ENCODE measurements around the gene ARID5A. TPM values are rescaled to one million over a fixed set of nuclear protein-coding genes. Genes with fewer than 3 reads are reported as not detected.
A peak's percentile ranks its signal among the peaks of the same experiment; 100 is the strongest.
"Not testable (repeated sequence)": the region's sequence is repeated elsewhere in the genome, so short reads cannot be mapped to it uniquely, and the experiment has no call there.

The ARID5A gene, protein sequence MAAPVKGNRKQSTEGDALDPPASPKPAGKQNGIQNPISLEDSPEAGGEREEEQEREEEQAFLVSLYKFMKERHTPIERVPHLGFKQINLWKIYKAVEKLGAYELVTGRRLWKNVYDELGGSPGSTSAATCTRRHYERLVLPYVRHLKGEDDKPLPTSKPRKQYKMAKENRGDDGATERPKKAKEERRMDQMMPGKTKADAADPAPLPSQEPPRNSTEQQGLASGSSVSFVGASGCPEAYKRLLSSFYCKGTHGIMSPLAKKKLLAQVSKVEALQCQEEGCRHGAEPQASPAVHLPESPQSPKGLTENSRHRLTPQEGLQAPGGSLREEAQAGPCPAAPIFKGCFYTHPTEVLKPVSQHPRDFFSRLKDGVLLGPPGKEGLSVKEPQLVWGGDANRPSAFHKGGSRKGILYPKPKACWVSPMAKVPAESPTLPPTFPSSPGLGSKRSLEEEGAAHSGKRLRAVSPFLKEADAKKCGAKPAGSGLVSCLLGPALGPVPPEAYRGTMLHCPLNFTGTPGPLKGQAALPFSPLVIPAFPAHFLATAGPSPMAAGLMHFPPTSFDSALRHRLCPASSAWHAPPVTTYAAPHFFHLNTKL
- polyA plus RNA-seq (2013, experiment 1 of 2; ENCODE audit: insufficient read length): 10.0 TPM
- polyA plus RNA-seq (2013, experiment 2 of 2; ENCODE audit: insufficient read length): 11.0 TPM

DNA sequence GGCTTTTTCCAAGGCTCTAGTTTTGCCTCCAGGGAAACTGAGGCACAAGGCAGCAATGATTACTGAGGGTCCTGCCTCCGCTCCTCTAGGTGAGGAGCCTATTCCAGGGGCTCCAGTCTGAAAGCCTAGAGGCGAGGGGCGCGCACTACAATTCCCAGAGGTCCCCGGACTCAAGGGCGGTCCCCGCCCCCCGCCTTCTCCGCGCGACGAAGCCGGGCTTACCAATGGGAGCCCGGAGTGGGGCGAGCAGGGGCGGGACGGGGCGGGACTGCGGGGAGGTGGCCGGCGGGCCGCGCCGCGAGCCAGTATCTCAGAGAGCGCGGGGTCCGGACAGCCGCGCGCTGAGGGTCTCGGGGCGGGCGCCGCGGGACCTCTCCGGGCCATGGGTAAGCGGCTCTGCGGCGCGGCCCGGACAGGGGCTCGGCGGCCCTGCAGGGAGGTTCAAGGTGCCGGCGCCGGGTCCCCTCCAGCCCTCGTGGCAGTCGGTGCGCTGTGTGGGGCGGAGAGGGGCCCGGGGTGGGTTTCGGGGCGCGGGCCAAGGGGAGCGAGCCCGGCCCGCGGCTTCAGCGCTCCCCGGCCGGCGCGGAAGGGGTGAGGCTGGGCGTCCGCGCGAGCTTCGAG, at the start of gene ARID5A:
TSS of gene ARID5A (plus strand) at position 308 of the 621 bp plus-strand sequence. CDS start at position 383, 75 bp downstream.
- peak; percentile 89 for DNase-seq

DNA sequence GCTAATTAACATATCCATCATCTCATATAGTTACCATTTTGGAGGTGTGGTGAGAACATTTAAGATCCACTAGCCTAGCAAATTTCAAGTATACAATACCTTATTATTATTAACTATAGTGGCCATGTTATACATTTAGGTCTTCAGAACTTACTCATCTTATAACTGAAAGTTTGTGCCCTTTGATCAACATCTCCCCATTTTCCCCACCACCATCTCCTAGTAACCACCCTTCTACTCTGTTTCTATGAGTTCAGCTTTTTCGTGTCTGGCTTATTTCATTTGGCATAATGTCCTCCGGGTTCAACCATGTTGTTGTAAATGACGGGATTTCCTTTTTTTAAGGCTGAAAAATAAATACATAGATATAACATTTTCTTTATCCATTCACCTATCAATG, 47.3 kb upstream of the ARID5A start:
- no peak for DNase-seq

DNA sequence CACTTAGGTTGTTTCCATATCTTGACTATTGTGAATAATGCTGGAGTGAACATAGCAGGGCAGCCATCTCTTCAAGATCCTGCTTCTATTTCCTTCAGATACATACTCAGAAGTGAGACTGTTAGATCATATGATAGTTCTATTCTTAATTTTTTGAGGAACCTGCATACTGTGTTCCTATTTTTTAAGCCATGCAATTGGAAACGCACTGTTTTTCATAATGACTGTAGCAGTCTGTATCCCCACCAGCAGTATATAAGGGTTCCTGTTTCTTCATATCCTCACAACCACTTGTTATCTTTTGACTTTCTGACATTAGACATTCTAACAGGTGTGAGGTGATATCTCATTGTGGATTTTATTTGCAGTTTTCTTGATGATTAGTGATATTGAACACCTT, 46.9 kb upstream of the ARID5A start:
- DNase-seq: no peak

DNA sequence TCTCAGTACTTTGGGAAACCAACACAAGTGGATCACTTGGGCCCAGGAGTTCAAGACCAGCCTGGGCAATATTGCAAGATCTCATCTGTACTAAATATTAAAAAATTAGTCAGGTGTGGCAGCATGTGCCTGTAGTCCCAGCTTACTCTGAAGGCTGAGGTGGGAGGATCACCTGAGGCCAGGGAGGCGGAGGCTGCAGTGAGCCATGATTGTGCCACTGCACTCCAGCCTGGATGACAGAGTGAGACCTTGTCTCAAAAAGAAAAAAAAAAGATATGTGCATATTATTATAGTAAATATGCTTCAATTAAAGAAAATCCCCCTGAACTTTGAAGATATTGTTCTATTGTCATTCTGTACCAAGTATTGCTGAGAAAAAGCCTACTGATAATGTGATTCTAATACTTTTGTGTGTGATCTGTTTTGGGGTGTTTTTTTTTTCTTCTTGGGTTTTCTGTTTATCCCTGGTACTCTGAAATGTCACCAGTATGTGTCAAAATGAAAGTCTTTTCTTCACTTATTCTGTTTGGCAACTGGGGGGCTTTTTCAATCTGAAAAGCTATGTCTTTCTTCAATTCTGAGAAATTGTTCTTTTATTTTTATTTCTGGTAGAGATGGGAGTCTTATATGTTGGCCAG, 44.6 kb upstream of the ARID5A start:
- no peak for DNase-seq

DNA sequence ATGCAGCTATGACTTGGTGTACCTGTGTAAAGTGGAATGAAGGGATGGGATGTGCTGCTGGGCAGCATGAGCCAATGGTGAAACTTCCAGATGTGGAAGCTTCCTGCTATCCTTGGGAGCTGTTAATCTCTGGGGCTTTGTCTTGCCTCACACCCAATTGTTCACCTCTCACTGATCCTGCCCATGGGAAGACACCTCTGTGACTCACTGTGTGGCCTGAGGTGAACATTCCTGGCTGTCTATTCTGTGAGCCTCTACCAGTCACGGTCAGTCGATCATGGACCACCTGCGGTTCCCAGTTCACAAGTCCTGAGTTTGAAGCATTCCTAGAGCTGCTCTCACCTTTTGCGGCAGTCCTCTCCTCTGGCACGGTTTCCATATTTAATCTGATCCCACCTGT, 43.5 kb upstream of the ARID5A start:
- no peak for DNase-seq

DNA sequence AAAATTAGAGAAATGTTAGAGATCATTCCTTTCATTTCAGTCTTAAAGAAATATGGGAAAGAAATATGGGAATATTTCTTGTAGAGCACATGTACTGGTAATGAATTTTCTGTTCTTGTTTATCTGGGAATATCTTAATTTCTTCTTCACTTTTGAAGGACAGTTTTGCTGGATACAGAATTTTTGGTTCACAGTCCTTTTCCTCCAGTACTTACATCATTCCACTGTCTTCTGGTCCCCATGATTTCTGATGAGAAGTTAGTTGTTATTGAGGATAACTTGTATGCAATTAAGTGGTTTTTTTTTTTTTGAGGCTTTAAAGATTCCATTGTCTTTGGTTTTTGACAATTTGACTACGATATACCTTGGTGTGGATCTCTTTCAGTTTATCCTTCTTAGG, 42.4 kb upstream of the ARID5A start:
- no peak for DNase-seq

DNA sequence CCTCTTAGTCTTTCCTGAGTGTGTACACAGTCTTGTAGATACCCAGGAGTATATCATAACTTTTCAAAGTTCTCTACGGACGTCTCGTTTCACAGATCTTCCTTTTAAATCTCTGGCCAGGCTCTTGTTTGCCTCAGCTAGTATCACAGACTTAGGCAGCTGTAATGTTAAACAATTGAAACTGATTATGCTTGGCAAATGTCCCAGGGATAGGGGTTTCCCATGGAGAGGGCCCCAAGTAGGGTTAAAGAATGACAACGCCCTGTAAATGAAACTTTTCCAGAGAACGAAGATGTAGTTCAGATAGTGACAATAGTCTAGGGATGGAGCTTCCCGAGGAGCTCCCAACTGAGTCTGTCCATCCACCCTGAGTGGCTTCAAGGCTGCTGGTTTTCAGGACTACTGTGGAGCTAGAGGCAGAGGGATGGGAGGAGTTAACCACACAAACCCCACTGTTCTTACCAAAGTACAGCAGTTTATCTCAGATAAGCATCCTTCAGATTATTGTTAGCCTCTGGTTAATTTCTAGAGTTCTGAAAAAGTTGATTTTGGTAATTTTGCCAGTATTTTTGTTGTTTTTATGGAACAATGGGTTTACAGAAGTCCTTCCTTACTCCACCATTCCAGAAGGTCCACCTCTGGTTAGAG, 40.4 kb upstream of the ARID5A start:
- no peak for DNase-seq

DNA sequence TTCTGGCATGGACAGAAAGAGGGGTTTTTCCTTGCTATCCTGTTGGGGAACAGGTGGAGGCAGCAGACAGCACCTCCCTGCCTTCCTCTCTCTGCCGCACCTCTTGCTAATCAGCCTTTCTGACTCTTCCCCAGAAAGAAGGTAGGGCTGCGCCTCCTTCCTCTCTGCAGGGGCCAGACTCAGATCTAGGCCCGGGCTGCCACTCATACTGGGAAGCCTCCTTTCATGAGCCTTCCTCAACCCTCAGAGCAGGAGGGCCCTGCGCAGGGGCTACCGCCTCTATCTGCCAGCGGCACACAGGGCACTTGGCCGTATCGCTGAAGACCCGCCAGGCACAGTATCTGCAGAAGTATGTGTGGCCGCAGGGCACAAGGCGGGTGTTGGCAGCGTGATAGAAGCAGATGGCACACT, 38.5 kb upstream of the ARID5A start:
- DNase-seq: no peak

DNA sequence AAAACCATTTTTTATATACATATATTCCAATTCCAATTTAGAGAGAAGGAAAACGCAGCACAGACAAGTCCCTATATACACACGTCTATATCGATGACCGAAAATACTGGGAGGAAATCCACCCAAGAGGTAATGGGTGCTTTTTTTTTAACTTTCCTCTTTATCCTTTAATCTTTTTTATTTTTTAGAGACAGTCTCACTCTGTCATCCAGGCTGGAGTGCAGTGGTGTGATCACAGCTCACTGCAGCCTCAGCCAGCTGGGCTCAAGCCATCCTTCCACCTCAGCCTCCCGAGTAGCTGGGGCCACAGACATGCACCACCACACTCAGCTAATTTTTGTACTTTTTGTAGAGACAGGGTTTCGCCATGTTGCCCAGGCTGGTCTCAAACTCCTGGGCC, 37.9 kb upstream of the ARID5A start:
- DNase-seq: not testable (repeated sequence)

DNA sequence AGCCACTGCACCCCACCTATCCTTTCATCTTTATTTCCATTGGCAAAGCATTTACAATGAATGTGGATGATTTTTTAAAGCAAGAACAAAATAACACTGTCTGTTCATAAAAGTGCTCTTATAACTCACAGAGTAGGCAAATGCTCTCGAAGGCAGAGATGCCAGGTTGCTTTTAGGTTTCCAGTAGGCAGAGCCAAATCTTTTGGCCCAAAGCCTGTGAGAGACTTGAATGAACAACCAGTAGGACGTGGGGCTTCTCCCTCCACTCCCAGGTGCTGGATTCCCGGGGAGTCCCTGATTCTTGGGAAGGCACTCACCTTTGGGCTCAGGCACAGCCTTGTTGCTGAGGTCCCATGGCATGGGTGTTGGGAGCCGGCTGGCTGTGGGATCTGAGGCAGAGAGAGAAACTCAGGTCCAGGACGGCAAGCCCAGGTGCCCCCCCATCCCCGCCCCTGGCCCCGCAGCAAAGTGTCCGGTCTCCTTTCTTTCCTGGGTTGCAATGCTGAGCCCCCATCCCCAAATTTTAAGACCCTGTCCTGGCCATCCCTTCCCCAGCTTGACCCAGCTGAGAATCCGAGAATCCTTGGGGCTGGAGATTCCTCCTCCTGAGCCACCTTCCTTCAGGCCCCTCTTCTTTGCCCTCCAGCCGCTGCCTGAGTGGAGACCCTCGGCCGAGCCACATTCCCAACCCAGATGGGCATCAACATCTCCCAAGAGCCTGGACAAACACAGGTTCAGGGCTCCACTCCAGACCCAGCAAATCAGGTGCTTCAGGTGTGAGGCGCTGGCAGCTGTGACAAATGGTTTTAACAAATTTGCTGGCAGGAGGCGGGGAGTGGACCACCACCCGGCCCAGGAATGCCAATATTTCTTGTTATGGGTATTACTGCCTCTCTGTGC, 37.2 kb upstream of the ARID5A start:
- no peak for DNase-seq

DNA sequence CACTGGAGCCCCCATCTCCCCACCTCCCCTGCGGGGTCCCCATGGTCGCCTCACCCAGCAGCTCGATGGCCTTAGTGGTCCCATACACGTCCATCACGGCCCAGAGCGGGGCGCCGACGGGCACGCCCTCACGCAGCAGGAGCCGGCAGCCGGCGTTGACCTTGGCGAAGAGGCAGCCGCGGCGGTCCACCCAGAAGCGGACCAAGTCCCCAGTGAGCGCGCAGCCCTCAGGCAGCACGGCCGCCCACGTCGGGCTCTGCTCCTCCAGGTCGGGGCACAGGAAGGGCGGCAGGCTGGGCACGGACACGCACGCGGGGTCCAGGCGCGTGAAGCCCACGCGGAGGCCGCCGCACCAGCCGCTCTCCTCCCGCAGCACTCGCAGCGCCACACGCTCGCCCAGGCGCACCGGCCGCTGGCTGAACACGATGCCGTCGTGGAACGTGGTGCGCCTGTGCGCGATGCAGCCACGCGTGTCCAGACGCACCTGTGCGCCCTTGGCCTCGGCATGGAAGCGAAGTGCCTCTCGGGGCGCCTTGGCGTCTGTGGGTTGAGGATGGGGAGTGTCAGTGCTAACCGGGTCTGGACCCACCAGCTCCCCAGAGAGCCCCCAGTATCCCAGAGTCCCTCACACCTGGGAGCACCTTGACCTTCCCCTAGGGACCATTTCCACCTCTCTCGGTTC, 36.0 kb upstream of the ARID5A start:
- DNase-seq: no peak

DNA sequence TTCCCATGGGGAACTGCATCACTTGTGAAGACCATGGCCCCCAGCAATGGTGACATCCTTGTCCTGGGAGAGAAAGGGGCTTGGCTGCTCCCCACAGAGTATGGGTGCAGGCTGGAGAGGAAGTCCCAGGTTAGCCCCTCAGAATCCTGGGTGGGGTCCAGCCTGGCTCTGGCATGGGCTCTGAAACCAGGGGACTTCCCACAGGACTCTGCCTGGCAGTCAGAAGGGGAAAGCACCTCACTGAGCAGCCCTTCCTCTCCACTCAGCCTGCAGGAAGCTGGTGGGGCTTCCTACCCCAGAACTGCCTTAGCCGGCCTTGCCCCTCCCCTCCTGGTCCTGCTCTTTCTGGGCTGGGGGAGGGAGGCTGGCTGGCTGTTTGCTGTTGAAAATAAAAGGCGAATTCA, 35.1 kb upstream of the ARID5A start:
- no peak for DNase-seq

DNA sequence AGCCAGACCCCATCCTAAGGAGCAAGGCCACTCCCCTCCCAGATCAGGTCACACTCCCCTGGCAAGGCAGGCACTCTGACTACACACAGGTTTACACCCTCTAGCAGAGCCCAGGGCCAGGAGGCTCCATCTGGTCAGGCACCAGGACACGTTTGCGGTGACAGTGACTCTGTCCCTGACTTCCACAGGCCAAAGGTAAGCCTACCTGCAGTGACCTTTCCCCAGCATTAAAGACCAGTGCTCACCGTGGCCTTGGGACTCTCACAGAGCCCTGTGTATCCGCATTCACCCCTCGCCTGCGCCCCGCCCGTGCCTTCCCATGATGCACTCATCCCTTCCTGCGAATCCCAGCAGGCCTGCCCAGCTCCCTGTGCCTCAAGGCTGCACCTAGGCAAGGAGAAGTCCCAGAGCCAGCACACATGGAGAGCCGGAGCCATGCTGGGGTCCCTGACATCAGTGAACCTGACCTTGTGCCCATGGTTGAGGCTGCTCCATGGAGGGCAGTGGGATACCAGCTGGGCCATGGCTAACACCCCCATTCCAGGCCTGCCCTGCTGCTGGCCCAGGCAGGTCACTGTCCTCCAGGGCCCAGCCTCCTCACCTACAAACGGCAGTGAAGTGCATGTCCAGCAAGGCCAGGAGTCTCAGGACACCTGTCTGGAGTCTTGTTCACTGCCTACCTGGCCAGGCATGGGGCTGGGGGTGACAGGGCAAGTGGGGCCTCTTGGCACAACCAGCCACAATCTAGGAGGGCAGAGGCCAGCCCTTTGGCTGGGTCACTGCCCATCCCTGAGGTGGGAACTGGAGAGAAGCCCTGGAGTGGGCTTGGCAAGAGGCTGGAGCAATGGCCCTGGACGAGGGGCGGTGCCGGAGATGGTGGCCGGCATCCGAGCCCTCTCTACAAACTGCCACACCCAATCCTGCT, 34.4 kb upstream of the ARID5A start:
- DNase-seq: no peak

DNA sequence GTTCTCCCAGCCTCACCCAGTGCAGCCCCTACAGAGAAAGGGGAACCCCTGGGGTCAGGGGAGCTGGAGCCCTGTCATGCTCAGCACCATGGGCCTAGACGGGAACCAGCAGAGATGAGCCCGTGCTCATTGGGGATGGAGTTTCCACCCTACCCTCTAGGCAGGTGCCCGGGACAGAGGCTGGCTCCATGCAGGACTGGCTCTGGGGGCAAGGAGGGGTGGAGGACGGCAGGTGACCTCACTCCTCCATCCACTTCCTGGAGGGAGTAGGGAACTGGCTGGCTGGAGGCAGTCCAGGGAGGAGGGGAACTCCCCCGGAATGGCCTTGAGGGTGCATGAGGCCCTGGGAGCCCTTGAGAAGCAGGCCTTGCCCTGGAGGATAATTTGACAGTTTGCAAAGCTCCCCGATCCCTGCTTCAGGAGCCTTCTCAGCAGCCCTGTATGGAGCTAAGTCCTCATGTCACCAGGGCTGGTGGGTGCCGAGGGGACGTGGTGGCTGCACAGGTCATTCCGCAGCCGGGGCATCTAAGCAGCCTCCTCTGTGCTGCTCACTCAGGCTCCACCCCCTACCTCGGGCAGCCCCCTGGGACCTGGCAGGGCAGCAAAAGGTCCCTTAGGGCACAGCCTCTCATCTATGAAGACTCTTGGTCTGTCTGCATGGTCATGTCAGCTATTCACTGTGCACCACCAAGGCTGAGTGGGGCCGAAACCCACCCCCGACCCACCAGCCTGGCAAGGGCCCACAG, 33.5 kb upstream of the ARID5A start:
- no peak for DNase-seq

DNA sequence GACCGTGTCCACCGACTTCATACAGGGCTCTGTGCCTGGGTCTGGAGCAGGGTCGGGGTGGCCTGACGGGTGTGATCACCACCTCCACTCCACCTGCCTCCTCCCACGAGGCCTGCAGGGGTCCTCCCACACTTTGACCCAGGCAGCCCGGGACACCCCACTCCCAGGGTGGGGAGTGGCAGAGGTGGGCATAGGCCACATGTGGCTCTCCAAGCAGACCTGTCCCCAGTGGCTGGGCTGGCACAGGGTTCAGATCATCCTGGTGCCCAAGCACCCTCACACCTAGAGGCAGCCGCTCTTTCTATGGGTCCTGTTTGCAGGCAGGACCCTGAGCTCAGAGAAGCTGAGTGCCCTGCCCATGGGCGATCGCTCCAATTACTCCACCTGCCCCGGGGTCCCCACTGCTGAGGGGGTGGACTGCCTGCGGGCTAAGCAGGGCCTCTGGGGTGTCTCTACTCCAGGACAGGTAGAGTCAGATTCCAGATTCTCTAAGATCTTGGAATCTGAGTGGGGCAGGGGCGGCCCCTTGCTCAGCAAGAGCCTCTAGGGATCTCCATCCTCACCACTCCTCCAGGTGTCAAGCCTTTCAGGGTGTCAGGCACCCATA, 32.8 kb upstream of the ARID5A start:
- no peak for DNase-seq

DNA sequence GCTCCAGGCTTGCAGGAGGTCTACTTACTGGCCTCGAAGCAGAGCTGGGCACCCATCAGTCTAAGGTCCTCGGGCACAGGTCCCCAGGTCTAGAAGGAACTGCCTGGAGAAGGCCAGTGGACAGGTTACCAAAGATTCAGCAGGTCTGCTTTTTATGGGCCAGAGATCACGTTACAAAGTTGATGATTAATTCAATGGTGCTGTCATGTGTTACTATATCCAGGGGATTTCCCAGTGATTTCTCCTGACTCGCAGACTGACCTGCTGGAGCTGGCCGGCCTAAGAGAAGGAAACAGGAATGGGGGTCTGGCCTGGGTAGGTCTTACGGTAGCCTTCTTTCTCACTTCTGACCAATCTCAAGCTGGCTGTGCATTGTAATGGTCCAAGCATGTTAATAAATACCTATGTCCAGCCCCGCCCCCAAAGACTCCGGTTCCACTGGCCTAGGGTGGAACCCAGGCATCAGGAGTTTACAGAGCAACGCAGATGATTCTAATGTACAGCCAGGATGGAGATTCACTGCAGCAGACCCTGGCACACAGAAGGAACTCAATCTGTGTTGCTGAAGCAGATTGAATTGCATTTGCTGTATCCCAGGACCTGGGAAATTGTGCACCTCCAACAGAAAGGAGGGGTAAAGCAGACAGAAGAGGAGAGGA, 31.2 kb upstream of the ARID5A start, which contains the start of gene NEURL3:
TSS of gene NEURL3 (minus strand) at position 127 of the 659 bp plus-strand sequence. CDS start at position 56, 71 bp downstream.
- peak; percentile 33 for DNase-seq

DNA sequence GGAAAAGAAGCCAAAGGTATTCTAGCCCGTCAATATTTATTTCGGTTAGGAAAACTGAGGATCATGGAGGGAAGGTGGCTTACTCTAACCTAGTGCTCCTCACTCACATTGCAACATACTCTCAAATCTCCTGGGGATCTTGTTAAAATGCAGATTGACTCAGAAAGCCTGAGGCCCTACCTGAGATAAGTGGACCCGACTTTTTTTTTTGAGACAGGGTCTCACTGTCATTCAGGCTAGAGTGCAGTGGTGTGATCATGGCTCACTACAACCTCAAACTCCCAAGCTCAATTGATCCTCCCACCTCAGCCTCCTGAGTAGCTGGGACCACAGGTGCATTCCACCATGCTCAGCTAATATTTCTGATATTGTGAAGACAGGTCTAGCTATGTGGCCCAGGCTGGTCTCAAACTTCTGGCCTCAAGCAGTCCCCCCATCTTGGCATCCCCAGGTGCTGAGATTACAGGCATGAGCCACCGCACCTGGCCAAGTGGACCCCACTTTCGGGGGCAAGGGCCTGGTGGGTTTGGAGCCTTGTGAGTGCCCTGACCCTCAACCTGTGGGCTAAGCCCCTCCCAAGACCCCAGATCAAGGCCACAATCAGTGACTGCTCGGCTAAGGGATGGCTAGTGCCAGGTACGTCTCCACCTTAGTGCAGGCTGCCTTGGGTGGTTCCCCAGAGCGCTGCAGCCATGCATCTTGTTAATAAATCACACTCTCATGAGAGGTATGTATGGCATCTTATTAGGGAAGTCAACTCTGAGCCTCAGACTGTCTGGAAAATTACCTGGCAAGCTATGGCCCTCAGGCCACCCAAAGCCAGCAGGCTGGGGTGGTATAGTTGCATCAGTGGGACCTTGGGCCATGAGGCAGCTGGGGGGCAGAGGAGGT, 30.3 kb upstream of the ARID5A start:
- DNase-seq: no peak
